ENCODE measurements around the gene SYNE2.

Gene SYNE2

GRCh38 chr14:63909984-63910383 is 57.2 kb downstream of the SYNE2 start:
- in situ Hi-C loops (cut with MboI; ENCODE audit: low pct_unique_long_range_greater_than_20kb, low sequenced_read_pairs, unreplicated experiment) = no loop called here

GRCh38 chr14:63910583-63911363 is 58.0 kb downstream of the SYNE2 start:
- in situ Hi-C loops (cut with MboI; ENCODE audit: low pct_unique_long_range_greater_than_20kb, low sequenced_read_pairs, unreplicated experiment) = no loop called here
- no peak for TF ChIP-seq CTCF (IDR thresholded peaks at IDR 0.05; ENCODE audit: extremely low read depth, insufficient read depth, missing control alignments)
- DNase-seq (ENCODE audit: low spot score) = peak; percentile 18

More at GRCh38 chr14:63909984-63910383, 57.2 kb downstream of the SYNE2 start:
- no peak for TF ChIP-seq CTCF (IDR thresholded peaks at IDR 0.05; ENCODE audit: extremely low read depth, insufficient read depth, missing control alignments)
- DNase-seq (ENCODE audit: low spot score) = no peak

- no peak for DNase-seq (ENCODE audit: low spot score)
- no peak for TF ChIP-seq CTCF (IDR thresholded peaks at IDR 0.05; ENCODE audit: extremely low read depth, insufficient read depth, missing control alignments)
- in situ Hi-C loops (cut with MboI; ENCODE audit: low pct_unique_long_range_greater_than_20kb, low sequenced_read_pairs, unreplicated experiment) = no loop called here
Observed at GRCh38 chr14:63911404-63911803, 58.6 kb downstream of the SYNE2 start.

- in situ Hi-C loops (cut with MboI; ENCODE audit: low pct_unique_long_range_greater_than_20kb, low sequenced_read_pairs, unreplicated experiment) = no loop called here
- DNase-seq (ENCODE audit: low spot score) = no peak
- TF ChIP-seq CTCF (IDR thresholded peaks at IDR 0.05; ENCODE audit: extremely low read depth, insufficient read depth, missing control alignments) = no peak
Observed at GRCh38 chr14:63912286-63912685, 59.5 kb downstream of the SYNE2 start.

GRCh38 chr14:63918411-63918810 is 65.6 kb downstream of the SYNE2 start:
- in situ Hi-C loops (cut with MboI; ENCODE audit: low pct_unique_long_range_greater_than_20kb, low sequenced_read_pairs, unreplicated experiment) = no loop called here
- no peak for TF ChIP-seq CTCF (IDR thresholded peaks at IDR 0.05; ENCODE audit: extremely low read depth, insufficient read depth, missing control alignments)
- no peak for DNase-seq (ENCODE audit: low spot score)

GRCh38 chr14:63922696-63923421 is 70.1 kb downstream of the SYNE2 start:
- in situ Hi-C loops (cut with MboI; ENCODE audit: low pct_unique_long_range_greater_than_20kb, low sequenced_read_pairs, unreplicated experiment) = no loop called here
- no peak for TF ChIP-seq CTCF (IDR thresholded peaks at IDR 0.05; ENCODE audit: extremely low read depth, insufficient read depth, missing control alignments)
- DNase-seq (ENCODE audit: low spot score) = no peak

Data from GM13977 (cell line).